Ramos (cell line): Measurements from ENCODE around the gene VPS29.
"Not testable (repeated sequence)": the region's sequence is repeated elsewhere in the genome, so short reads cannot be mapped to it uniquely, and the experiment has no call there.

Experiments
- in situ Hi-C: fragments of 300-500 bp; cut with MboI; formaldehyde crosslinking; loops from one replicate; pipeline ENCODE4 v1.14.3; 2022; ENCODE audit warnings: low sequenced_read_pairs; ENCODE audit not compliant: unreplicated experiment

VPS29 gene

DNA sequence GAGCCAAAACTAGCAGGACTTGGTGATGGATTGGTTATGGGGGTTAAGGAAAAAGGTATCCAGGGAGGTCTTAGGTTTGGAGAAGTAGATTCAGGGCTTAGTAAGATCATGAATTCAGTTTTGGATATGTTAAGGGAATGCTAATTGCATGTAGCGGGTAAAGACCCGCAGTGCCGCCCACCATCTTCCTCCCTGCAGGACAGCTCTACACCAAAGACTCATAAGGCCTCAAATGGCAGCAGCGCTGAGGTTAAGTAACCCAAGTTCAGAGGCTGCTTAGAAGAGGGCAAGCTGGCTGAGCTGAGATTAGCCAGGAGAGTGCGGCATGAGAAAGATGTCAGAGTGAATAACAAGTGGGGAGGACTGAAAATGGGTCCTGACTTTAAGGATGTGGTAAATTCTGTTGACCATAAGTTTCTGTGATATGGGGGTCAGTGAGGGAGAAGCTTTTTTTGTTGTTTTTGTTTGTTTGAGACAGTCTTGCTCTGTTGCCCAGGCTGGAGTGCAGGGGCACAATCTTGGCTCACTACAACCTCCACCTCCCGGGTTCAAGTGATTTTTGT is 26.4 kb upstream of the VPS29 start:
- in situ Hi-C loops: no loop called here

DNA sequence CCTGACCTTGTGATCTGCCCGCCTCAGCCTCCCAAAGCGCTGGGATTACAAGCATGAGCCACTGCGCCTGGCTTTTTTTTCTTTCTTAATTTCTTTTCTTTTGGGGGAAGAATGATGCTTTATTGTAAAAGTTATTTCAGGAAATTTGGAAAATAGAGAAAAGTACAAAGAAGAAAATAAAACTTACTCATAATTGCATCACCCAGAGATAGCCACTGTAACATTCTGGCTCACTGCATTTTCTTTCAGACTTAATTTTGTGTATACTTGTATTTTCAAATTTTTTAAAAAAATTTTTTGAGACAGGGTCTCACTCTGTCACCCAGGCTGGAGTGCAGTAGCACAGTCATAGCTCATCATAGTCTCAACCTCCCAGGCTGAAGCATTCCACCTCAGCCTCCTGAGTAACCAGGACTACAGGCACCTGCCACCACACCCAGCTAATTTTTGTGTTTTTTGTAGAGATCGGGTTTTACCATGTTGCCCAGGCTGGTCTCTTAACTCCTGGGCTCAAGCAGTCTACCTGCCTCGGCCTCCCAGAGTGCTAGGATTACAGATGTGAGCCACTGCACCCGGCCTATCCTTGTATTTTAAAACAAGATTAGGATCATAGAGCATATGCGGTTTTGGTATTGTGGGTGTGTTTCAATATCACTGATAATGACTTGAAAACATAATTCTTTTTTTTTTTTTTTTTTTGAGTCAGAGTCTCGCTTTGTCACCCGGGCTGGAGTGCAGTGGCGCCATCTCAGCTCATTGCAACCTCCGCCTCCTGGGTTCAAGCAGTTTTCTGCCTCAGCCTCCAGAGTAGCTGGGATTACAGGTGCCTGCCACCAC is 19.2 kb upstream of the VPS29 start:
- in situ Hi-C loops: not testable (repeated sequence)

DNA sequence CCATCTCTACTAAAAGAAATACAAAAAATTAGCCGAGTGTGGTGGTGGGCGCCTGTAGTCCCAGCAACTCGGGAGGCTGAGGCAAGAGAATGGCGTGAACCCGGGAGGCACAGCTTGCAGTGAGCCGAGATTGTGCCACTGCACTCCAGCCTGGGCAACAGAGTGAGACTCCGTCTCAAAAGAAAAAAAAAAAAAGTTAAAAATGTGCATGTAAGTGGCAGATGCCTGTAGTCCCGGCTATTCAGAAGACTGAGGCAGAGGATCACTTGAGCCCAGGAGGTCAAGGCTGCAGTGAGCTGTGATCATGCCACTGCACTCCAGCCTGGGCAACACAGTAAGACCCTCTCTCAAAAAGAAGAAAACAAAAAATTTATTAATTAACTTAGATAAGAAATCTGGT is 16.1 kb upstream of the VPS29 start:
- in situ Hi-C loops: loop anchor here (10.0 kb wide), 1 partner anchor 307 kb away; no protein-coding TSS in a partner anchor

DNA sequence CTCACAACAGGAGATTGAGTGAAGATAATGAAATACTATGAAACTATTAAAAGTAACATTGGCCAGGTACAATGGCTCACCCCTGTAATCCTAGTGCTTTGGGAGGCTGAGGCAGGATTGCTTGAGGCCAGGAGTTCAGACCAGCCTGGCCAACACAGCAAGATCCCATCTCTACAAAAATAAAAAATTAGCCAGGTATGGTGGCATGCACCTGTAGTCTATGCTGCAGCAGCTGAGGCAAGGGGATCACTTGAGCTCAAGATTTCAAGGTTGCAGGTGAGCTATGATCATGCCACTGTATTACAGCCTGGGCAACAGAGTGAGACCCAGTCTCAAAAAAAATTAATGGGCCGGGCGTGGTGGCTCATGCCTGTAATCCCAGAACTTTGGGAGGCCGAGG is 15.1 kb upstream of the VPS29 start:
- in situ Hi-C loops: loop anchor here (10.0 kb wide), 1 partner anchor 308 kb away; no protein-coding TSS in a partner anchor

DNA sequence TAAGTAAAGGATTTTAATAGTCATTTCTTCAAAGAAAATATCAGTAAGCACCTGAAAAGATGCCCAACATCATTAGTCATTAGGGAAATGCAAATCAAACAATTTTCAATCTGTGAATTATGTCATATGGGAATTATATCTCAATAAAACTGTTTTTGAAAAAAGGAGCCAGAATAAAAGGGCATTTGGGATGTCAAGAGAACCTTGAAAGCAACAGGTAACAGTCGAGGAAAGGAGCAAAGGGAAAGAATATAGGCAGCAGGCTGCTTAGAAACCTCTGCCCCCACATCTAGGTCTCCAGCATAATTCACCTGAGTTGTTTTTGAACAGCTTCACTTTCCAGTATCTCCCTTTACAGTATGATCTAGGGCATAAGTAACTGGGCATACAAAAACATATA is 12.5 kb upstream of the VPS29 start:
- in situ Hi-C loops: loop anchor here (5.0 to 10.0 kb wide), 2 partner anchors 88 to 310 kb away; no protein-coding TSS in a partner anchor

DNA sequence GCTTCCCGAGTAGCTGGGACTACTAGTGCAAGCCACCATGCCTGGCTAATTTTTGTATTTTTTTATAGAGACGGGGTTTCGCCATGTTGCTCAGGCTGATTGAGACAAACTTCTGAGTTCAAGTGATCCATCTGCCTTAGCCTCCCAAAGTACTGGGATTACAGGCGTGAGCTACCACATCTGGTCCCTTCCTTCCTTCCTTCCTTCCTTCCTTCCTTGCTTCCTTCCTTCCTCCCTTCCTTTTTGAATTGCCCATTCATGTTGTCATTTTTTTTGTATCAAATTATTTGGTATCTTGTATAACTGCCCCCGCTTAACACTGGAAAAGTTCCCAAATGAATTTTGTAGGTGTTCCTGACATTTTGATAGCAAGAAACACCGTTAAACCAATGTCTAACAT is 11.9 kb upstream of the VPS29 start:
- in situ Hi-C loops: loop anchor here (5.0 to 10.0 kb wide), 2 partner anchors 88 to 311 kb away; no protein-coding TSS in a partner anchor

DNA sequence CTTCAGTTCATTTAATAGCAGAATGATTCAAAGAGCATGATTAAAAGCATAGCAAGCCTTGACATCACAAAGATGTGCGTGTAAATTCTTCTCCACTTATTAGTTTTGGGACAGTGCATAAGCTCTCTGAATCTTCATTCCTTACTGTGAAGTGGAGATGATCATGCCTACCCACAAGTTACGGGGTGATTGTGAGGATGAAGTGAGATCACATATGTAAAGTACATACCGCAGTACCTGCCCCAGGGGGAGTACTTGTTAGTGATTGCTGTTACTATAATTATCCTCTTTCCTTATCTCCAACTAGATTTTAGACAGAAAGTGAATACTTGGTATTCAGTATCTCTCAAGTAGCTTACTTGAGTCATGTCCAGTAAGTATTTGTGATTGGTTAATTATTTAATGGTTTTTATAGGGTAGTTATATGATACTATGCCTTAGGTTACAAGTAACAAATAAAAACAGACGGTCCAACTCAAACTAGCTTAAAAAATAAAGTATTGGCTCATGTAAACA is 6.2 kb upstream of the VPS29 start:
- in situ Hi-C loops: no loop called here

DNA sequence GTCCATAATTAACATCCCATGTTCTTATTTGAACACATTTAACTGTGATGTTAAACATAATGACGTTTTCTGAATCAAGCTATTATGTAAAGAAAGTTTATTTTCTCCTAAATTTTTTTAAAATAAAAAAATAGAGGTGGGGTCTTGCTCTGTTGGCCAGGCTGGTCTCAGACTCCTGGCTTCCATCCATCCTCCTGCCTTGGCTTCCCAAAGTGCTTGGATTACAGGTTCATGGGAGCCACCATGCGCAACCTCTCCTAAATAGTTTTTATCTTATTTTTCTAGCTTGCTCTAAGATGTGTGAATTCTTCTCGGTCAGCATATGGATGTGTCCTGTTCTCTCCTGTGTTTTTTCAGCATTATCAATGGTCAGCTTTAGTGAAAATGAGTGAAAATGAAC is 3.4 kb upstream of the VPS29 start:
- in situ Hi-C loops: no loop called here

DNA sequence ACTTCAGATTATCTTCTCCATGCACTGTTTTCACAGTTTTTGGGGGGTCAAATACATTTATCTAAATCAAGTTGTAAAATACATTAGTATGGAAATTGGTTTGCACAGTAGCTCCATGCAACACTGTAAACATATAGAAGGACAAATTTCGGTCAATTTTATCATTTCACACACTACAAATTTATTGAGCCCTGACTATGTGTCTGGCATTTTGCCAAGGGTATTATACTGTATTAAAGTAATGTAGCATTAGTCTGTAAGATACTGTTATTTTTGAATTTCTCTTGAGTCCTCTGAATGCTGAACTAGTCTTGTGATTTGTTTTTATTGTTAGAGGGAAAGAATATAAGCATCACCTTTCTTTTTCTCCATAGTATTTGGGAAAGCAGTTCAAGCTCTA is 1.5 kb upstream of the VPS29 start:
- in situ Hi-C loops: loop anchor here (5.0 kb wide), 1 partner anchor 46 kb away; no protein-coding TSS in a partner anchor

DNA sequence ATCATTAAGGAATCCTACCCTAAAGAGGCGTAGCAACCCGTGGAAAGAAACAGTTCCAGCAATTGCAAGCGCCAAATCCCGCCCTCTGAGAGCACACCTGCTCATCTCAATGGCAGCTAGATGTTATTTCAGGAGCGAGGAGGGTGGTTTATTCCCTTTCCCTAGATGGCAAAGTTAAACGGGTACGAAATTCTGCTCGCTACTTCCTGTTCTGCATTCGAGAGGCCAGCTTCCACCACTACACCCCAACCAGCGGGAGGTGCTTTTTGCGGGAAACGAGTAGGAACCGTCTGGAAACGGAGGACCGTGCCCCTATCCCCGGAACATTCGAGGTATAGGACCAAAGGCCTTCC is 536 bp downstream of the VPS29 start:
- in situ Hi-C loops: loop anchor here (5.0 kb wide), 1 partner anchor 44 kb away; no protein-coding TSS in a partner anchor

DNA sequence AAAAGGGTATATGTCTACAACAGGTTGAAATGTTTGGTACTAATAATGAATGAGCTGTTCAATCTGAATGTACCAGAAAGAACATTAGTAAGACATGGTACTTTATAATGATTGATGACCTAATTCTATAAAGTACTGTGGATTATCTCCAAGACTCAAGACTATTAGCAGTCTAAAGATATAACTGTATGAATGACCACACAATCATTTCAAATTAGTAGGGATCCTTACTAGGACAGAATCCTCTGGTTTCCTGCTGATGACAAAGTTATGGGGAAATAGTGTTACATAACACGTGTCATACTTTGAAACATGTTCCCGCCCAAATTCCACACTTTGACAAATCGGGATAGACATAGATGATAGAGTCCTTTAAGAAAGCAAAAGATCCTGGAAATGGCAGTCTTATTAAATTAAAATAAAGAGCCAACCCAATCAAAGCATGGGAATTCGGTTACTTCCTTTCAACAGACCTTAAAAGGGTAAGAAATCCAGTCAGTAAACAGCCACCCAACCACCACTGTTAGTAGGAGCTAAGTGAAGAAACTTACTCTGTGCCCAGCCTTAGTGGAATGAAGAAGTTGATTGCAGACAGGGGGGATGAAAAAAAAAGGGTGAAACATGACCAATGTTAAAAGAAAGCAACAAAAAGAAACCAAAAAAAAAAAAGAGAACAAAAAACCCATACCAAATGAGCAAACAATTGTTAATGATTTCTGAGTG is 2.8 kb downstream of the VPS29 start:
- in situ Hi-C loops: no loop called here

DNA sequence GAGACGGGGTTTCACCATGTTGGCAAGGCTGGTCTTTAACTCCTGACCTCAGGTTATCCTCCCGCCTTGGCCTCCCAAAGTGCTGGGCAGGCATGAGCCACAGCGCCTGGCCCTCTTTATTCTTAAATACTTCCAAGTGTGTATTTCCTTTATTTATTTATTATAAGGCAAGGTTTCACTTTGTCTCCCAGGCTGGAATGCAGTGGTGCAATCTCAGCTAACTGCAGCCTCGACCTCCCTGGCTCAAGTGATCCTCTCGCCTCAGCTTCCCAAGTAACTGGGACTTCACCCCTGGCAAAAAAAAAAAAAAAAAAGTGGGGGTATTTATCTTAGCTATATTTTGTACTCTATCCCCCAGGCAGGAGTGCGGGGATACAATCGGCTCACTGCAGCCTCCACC is 26.5 kb downstream of the VPS29 start:
- in situ Hi-C loops: no loop called here

DNA sequence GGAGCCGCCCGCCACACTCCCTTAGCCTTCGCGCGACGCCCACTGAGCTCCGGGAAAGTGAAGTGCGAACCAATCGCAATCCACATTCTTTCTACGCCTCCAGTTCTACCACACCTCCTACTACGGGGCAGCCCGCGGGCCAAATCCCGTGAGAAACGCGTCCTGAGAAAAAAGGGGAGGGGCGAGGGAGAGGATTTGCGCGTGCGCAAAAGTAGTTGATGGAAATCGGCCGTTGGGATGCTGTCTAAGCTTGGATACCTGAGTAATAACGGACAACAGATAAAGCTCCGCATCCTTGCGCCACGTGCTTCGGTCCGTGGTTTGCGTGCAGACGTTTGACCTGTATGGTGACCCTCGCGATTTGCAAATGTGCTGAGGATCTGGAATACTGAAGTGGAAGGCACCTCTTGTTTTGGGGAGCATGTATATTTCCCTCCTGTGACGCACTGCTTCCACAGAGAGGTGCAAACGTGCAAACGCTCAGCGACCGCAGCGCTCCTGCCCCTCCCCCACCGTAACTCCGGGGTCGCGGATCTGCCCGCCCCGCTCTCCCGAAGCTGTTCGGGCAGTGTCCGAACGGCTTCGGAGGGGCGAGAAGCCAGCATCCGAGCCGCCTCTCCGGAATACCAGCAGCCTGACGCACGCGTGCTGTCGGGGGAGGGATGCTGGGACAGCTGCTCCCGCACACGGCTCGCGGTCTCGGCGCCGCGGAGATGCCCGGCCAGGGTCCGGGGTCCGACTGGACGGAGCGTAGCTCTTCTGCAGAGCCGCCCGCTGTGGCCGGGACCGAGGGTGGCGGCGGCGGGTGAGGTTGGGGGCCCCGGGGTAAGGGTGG is 33.5 kb downstream of the VPS29 start, which contains the start of the genes FAM216A and GPN3:
FAM216A (plus strand) TSS at position 632 of the 835 bp plus-strand sequence; CDS start at position 663, 31 bp downstream.
GPN3 (minus strand) TSS at position 44 of the 835 bp plus-strand sequence. CDS start 54 bp downstream, outside the sequence.
- in situ Hi-C loops: no loop called here

DNA sequence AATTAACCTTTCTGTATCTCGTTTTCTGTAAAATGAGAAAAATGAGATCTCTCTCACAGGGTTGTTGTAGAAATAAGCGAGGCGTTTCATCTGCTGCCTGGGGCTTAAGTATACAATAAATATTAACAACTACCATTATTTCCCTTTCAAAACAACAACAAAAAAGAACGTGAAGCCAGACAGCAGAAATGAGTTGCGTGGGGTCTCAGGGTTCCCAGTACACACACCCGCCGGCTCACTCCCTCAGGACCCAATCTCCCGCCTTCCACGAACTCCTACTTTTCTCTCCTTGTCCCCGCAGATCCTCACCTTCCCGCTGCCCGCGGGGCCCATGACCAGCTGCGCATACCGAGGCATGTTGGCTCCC is 34.1 kb downstream of the VPS29 start:
- in situ Hi-C loops: no loop called here

DNA sequence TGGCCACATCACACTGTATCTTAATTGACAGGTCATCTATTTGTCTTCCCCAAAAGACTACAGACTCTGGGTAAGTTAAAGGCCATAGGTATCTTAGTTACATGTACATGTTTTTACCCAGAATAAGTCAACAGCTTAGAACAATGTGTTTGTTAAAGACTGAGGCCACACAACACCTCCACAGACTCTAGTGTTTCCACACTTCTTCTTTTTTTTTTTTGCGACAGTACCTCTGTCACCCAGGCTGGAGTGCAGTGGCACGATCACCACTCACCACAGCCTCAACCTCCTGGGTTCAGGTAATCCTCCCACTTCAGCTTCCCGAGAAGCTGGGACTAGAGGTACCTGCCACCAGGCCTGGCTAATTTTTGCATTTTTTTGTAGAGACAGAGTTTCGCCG is 35.1 kb downstream of the VPS29 start:
- in situ Hi-C loops: no loop called here

DNA sequence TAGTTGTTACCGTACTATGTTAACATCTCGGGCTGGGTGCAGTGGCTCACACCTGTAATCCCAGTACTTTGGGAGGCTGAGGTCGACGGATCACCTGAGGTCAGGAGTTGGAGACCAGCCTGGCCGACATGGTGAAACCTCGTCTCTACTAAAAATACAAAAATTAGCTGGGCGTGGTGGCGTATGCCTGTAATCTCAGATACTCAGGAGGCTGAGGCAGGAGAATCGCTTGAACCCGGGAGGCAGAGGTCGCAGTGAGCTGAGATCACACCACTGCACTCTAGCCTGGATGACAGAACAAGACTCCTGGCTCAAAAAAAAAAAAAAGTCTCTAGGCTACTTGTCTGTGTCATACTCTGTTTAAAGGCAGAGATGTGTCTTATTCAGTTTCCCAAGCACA is 36.1 kb downstream of the VPS29 start:
- in situ Hi-C loops: not testable (repeated sequence)

DNA sequence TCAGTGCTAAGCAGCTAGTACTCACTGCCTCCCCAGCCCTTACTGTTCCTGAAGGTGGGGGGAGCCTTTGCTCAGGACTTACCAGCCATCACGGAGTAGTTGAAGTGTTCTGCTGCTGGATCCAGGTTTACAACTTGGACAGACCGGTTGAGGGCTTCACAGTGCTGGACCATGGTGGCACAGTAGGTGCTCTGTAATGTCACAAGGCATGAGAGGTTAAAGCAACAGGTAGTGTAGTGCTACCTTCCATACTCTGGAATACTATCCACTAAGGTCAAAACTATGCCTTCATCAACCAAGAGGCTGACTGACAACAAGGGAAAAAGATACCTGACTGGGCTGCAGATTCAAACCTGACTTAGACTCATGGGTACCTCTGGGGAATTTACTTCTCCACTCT is 36.9 kb downstream of the VPS29 start:
- in situ Hi-C loops: no loop called here

DNA sequence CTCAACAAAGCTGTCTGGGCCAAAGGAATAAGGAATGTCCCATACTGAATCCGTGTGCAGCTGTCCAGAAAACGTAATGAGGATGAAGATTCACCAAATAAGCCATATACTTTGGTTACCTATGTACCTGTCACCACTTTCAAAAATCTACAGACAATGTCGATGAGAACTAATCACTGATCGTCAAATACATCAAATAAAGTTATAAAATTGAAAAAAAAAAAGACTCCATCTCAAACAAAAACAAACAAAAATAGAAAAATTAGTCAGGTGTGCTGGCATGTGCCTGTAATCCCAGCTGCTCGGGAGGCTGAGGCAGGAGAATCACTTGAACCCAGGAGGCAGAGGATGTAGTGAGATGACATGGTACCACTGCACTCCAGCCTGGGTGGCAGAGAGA is 40.7 kb downstream of the VPS29 start:
- in situ Hi-C loops: not testable (repeated sequence)

DNA sequence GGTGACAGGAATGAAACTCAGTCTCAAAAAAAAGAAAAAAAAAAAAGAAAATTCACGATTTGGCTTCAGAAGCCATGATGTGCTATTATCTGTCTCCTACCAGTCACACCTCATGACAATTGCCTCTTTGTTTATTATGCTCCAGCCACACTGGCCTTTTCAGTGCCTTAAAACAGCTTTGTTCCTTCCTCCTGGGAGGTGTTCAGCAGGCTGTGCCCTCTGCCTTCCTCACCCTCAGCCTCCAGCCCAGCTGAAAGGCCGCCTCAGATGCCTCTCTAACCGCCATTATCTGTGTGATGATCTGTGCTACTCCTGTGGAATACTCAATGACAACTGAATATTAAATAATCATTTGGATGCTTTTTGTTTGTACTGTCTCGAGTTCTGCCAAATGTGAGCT is 43.2 kb downstream of the VPS29 start:
- in situ Hi-C loops: loop anchor here (5.0 kb wide), 2 partner anchors 44 to 144 kb away; partner anchors contain the start of genes RAD9B and VPS29
